Occipital lobe (tissue), 2 donors: Measurements from ENCODE around the gene PIGQ. TPM values are rescaled to one million over a fixed set of nuclear protein-coding genes. Genes with fewer than 3 reads are reported as not detected.

Source experiments
- DNase-seq: peaks from one replicate; lab custom pipeline; 2025; lab: John Stamatoyannopoulos, UW
- total RNA-seq: library from RNA; depleted of rRNA; stranded (reverse); fragments of >200 nt; gene quantifications from one replicate; pipeline ENCODE4 v1.2.3, GENCODE V29; 2014

The PIGQ gene
- total RNA-seq = 18.1 TPM

- peak; percentile 57 for DNase-seq
Measured at GRCh38 chr16:569445-570254, at the start of gene PIGQ. TSS of gene PIGQ (plus strand) at chr16:569968. CDS start at chr16:574075, 4,107 bp downstream.

- no peak for DNase-seq
Measured at GRCh38 chr16:520847-521246, 48.9 kb upstream of the PIGQ start.

GRCh38 chr16:521381-522210 is 48.2 kb upstream of the PIGQ start:
- DNase-seq = no peak

- DNase-seq = no peak
Measured at GRCh38 chr16:522320-523096, 47.3 kb upstream of the PIGQ start.

- DNase-seq = no peak
Measured at GRCh38 chr16:523097-523741, 46.5 kb upstream of the PIGQ start.

GRCh38 chr16:524274-525040 is 45.3 kb upstream of the PIGQ start:
- no peak for DNase-seq

GRCh38 chr16:525123-525519 is 44.6 kb upstream of the PIGQ start:
- DNase-seq = no peak

GRCh38 chr16:525520-526180 is 44.1 kb upstream of the PIGQ start:
- DNase-seq = peak; percentile 30

GRCh38 chr16:526181-527014 is 43.4 kb upstream of the PIGQ start:
- peak; percentile 57 for DNase-seq

GRCh38 chr16:527015-527903 is 42.5 kb upstream of the PIGQ start, which contains the start of gene CAPN15:
TSS of gene CAPN15 (plus strand) at chr16:527712. CDS start at chr16:546839, 19,127 bp downstream.
- peak; percentile 77 for DNase-seq

GRCh38 chr16:528111-529011 is 41.4 kb upstream of the PIGQ start:
- no peak for DNase-seq

GRCh38 chr16:529012-529575 is 40.7 kb upstream of the PIGQ start:
- DNase-seq = no peak

- DNase-seq = no peak
Measured at GRCh38 chr16:530111-530817, 39.5 kb upstream of the PIGQ start.

- DNase-seq = no peak
Measured at GRCh38 chr16:531494-532125, 38.2 kb upstream of the PIGQ start.

- no peak for DNase-seq
Measured at GRCh38 chr16:533391-534123, 36.2 kb upstream of the PIGQ start.
